Activated naive CD8-positive, alpha-beta T cell (primary cell): ENCODE data around the gene FAM118A.
"Not testable (repeated sequence)": the region's sequence is repeated elsewhere in the genome, so short reads cannot be mapped to it uniquely, and the experiment has no call there.

ENCODE experiments used
- H3K27ac Mint-ChIP-seq: one replicate; pipeline ENCODE4 v1.8.0; 2021; ENCODE audit warnings: mixed read lengths
- H3K27me3 Mint-ChIP-seq: one replicate; pipeline ENCODE4 v1.8.0; 2021; ENCODE audit warnings: mixed read lengths
- H3K36me3 Mint-ChIP-seq: one replicate; pipeline ENCODE4 v1.8.0; 2021; ENCODE audit warnings: mixed read lengths
- H3K4me1 Mint-ChIP-seq: one replicate; pipeline ENCODE4 v1.8.0; 2021; ENCODE audit warnings: low read depth, mixed read lengths
- H3K4me3 Mint-ChIP-seq: one replicate; pipeline ENCODE4 v1.8.0; 2021; ENCODE audit warnings: mild to moderate bottlenecking, mixed read lengths
- H3K9me3 Mint-ChIP-seq: one replicate; pipeline ENCODE4 v1.8.0; 2021; ENCODE audit warnings: low read depth, mixed read lengths

FAM118A gene

GRCh38 chr22:45312856-45313255, 3.1 kb downstream of the FAM118A start:
- Mint-ChIP-seq H3K4me1 (peaks cover 71% of the 10 kb centered on the region), H3K4me3 (no peak overlapping the region), H3K9me3 (no peaks in the 10 kb centered on the region), H3K27ac (no peak overlapping the region), H3K36me3 (peaks cover 2% of the 10 kb centered on the region), H3K27me3 (no peaks in the 10 kb centered on the region)

- Mint-ChIP-seq H3K36me3 (peaks cover 2% of the 10 kb centered on the region), H3K27me3 (no peaks in the 10 kb centered on the region), H3K9me3 (no peaks in the 10 kb centered on the region), H3K4me1 (peaks cover 77% of the 10 kb centered on the region), H3K4me3 (no peak overlapping the region), H3K27ac (peak overlapping the region; percentile 69)
Measured at GRCh38 chr22:45314054-45314721, 4.5 kb downstream of the FAM118A start.

DNA sequence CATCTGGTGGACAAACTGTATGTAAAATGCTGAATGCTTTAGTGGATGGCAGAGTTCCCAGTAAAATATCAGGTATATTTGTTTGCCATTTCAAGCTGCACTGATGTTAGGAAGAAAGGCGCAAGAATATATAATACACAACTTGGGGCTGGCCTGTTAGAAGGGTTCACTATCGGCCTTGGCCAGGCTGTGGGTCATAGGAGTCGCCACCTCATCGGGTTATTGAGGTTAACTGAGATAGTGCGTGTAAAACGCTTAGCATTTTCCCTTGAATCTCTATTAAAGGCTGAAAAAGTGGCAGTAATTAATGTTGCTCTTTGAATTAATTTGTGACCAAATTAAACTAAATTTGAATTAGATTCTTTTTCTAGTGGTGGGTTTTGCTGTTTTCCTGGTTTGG, 5.1 kb downstream of the FAM118A start:
- Mint-ChIP-seq H3K27ac (peak overlapping the region; percentile 69), H3K27me3 (no peaks in the 10 kb centered on the region), H3K4me1 (peaks cover 80% of the 10 kb centered on the region), H3K36me3 (peaks cover 2% of the 10 kb centered on the region), H3K4me3 (no peak overlapping the region), H3K9me3 (no peaks in the 10 kb centered on the region)

GRCh38 chr22:45316796-45317526, 7.2 kb downstream of the FAM118A start:
- Mint-ChIP-seq H3K4me3 (no peak overlapping the region), H3K9me3 (no peaks in the 10 kb centered on the region), H3K27ac (peak overlapping the region; percentile 97), H3K4me1 (peaks cover 82% of the 10 kb centered on the region), H3K27me3 (no peaks in the 10 kb centered on the region), H3K36me3 (no peaks in the 10 kb centered on the region)

DNA sequence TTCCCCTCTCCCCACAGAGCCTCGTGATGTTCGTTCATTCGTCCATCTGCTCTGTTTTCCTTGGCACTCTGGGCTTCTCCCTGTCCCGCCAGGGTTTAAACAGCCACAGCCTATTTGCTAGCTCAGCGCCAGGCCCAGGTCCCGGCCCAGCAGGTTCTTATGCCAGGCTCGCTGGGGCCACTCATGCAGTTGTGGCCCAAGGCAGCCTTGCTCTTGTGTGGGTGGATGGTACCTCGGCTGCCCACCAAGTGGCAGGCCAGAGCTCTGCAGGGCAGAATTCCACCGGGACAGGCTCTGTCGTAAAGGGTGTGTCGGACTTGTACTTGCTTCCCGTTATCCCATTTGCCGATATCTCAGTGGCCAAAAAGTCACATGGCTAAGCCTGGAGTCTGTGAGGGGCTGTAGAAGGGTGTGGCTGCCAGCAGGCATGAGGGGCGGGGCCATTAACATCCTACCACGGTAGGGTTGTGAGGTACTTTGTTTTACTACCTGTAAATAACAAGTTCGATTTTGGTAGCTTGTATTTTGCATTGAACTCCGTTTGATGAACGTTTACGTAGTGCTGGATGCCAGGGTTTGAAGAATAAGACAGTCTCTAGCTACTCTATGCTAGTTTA, 7.9 kb downstream of the FAM118A start:
- H3K36me3 Mint-ChIP-seq: peaks cover 2% of the 10 kb centered on the region
- H3K27ac Mint-ChIP-seq: peak overlapping the region; percentile 97
- peak overlapping the region; percentile 88 for H3K4me3 Mint-ChIP-seq
- H3K9me3 Mint-ChIP-seq: no peaks in the 10 kb centered on the region
- peaks cover 82% of the 10 kb centered on the region for H3K4me1 Mint-ChIP-seq
- H3K27me3 Mint-ChIP-seq: no peaks in the 10 kb centered on the region

DNA sequence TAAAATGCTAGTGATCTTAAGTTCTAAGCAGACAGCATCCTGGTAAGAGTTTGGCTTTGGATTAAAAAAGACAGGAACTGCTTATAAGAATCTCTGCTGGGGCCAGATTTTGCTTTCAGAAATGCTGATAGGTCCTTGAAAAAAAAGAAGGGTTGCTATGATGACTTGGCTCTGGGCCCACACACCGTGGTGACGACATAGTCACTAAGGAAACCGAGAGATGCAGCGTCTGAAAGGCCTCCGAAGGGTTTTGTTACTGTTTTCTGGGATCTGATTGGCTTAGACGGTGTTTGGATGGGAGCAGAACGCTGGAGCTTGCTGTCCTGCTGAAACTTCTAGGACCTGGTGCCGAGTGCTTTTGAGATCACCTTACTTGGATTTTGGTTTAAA, 8.4 kb downstream of the FAM118A start:
- H3K27me3 Mint-ChIP-seq: no peaks in the 10 kb centered on the region
- peak overlapping the region; percentile 88 for H3K4me3 Mint-ChIP-seq
- peaks cover 78% of the 10 kb centered on the region for H3K4me1 Mint-ChIP-seq
- H3K36me3 Mint-ChIP-seq: peaks cover 2% of the 10 kb centered on the region
- H3K27ac Mint-ChIP-seq: peak overlapping the region; percentile 97
- H3K9me3 Mint-ChIP-seq: no peaks in the 10 kb centered on the region

DNA sequence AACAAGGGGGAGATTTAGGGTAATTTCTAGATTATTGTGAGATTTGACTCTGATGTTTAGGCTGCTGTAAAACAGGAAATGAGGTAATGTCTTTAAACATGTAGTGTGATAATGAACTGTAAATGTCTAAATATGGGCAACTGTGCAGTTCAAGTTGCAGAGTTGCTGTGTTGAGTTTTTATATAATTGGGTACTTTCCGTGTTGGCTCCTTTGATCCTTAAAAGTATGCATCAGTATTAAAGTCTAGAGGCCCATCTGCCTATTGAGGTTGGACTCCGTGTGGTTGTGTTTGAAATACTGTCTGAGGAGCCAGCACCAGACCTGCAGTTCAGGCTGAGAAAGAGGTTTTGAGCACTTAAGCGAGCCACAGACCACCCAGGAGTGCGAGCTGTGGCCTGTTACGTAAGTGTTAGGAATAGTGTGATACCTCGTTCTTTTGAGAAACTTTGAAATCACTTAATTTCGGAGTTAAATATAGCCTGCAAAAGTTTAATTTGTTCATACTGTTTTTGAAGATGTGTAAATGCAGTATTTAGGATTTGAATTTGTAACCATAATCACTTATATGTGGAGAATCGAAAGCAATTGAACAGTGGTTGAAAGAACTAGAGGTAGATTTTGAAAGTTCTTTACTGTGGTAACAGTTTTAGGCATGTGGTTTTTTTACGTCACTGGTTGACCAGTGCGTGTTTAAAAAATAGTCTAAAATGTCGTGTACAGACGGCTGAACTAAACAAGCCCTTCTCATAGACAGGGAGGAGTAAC, 9.0 kb downstream of the FAM118A start:
- H3K27ac Mint-ChIP-seq: peak overlapping the region; percentile 97
- peaks cover 80% of the 10 kb centered on the region for H3K4me1 Mint-ChIP-seq
- H3K4me3 Mint-ChIP-seq: peak overlapping the region; percentile 88
- no peaks in the 10 kb centered on the region for H3K9me3 Mint-ChIP-seq
- H3K36me3 Mint-ChIP-seq: peaks cover 6% of the 10 kb centered on the region
- H3K27me3 Mint-ChIP-seq: no peaks in the 10 kb centered on the region

DNA sequence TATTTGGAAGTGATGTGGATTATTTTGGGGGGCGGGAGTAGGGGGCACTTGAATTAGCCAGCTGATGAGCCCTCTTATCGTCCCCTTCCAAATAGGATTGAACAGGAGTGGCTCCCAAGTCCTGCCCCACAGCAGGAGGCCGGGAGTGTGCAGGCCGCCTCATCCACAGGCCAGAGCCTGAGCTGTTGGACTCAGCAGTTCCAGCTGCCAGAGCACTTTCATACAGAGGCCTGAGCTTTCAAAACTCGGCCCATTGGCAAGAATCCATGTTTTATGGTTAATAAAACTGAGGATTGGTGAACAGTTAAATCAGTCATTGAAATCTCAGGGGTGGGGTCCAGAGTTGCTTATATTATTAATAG, 9.6 kb downstream of the FAM118A start:
- H3K27ac Mint-ChIP-seq: peak overlapping the region; percentile 97
- H3K27me3 Mint-ChIP-seq: no peaks in the 10 kb centered on the region
- H3K9me3 Mint-ChIP-seq: no peaks in the 10 kb centered on the region
- peaks cover 80% of the 10 kb centered on the region for H3K4me1 Mint-ChIP-seq
- peaks cover 8% of the 10 kb centered on the region for H3K36me3 Mint-ChIP-seq
- H3K4me3 Mint-ChIP-seq: peak overlapping the region; percentile 88

GRCh38 chr22:45320357-45320976, 10.7 kb downstream of the FAM118A start:
- H3K4me3 Mint-ChIP-seq: peak overlapping the region; percentile 88
- H3K27me3 Mint-ChIP-seq: no peaks in the 10 kb centered on the region
- peaks cover 78% of the 10 kb centered on the region for H3K4me1 Mint-ChIP-seq
- no peaks in the 10 kb centered on the region for H3K9me3 Mint-ChIP-seq
- H3K36me3 Mint-ChIP-seq: peaks cover 10% of the 10 kb centered on the region
- H3K27ac Mint-ChIP-seq: peak overlapping the region; percentile 97

DNA sequence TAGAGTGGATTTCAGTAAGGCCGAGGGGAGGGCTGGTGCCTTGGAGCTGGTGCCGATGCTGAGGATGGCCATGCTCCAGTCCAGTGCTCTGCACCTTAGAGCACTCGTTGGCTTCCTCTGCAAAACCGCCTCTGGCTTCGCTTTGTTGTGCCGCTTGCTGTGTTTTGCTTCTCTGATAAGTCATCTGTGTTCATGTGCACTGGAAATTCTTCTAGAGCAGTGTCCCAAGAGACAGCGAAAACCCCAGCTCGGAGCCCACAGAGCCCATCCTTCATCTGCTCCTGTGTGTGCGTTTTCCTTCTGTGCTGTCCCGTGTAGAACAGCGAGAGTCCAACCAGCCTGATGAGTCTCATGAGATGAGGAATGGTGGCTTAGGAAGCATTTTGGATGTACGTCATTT, 12.1 kb downstream of the FAM118A start:
- no peaks in the 10 kb centered on the region for H3K27me3 Mint-ChIP-seq
- H3K36me3 Mint-ChIP-seq: peaks cover 12% of the 10 kb centered on the region
- no peaks in the 10 kb centered on the region for H3K9me3 Mint-ChIP-seq
- H3K27ac Mint-ChIP-seq: peak overlapping the region; percentile 50
- H3K4me1 Mint-ChIP-seq: peaks cover 67% of the 10 kb centered on the region
- no peak overlapping the region for H3K4me3 Mint-ChIP-seq

GRCh38 chr22:45322873-45323525, 13.3 kb downstream of the FAM118A start:
- Mint-ChIP-seq H3K36me3 (peaks cover 12% of the 10 kb centered on the region), H3K27ac (no peak overlapping the region), H3K4me1 (peaks cover 56% of the 10 kb centered on the region), H3K27me3 (no peaks in the 10 kb centered on the region), H3K9me3 (no peaks in the 10 kb centered on the region), H3K4me3 (no peak overlapping the region)

DNA sequence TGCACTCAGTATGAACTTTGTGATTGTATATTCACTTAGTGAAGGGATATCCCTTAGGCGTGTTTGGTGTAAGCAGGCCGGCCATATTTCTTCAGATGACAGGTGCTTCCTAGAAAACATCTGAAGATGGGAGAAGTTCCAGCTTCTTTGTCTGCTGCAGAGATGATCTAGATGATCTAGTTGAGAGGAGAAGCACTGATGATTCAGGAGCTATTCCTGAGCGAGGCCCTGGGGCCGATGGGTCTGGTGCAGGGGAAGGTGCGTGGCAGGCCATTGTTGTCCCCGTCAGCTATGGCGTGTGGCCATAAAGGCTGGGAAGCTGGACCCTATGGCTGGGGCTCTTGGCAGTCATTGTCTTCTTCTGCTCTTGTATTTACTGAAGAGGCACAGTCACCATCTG, 14.0 kb downstream of the FAM118A start:
- Mint-ChIP-seq H3K27ac (no peak overlapping the region), H3K27me3 (no peaks in the 10 kb centered on the region), H3K9me3 (no peaks in the 10 kb centered on the region), H3K36me3 (peaks cover 12% of the 10 kb centered on the region), H3K4me1 (peaks cover 49% of the 10 kb centered on the region), H3K4me3 (no peak overlapping the region)

- no peak overlapping the region for H3K27ac Mint-ChIP-seq
- H3K36me3 Mint-ChIP-seq: peaks cover 12% of the 10 kb centered on the region
- no peaks in the 10 kb centered on the region for H3K9me3 Mint-ChIP-seq
- H3K27me3 Mint-ChIP-seq: no peaks in the 10 kb centered on the region
- H3K4me1 Mint-ChIP-seq: peaks cover 43% of the 10 kb centered on the region
- no peak overlapping the region for H3K4me3 Mint-ChIP-seq
Measured at GRCh38 chr22:45324311-45324711, 14.6 kb downstream of the FAM118A start.

DNA sequence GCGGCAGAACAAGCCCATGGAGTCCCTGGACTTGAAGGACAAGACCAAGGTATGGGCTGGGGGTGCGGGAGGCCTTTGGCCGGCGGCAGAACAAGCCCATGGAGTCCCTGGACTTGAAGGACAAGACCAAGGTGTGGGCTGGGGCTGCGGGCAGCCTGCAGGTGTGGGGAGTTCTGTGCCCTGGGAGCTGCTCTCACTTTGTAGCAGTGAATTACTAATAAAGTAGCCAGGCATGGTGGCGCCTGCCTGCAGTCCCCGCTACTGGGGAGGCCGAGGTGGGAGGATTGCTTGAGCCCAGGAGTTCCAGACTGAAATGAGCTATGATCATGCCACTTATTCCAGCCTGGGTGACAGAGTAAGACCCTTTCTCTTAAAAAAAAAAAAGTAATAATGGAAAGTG, 18.5 kb downstream of the FAM118A start:
- not testable (repeated sequence) for H3K36me3 Mint-ChIP-seq, H3K27me3 Mint-ChIP-seq, H3K9me3 Mint-ChIP-seq, H3K4me3 Mint-ChIP-seq, H3K27ac Mint-ChIP-seq
- H3K4me1 Mint-ChIP-seq: peaks cover 17% of the 10 kb centered on the region
